ENCODE results near the gene ZNF135.

- no peak for TF ChIP-seq CTCF (IDR thresholded peaks at IDR 0.05; ENCODE audit: poor library complexity)
- TF ChIP-seq EZH2phosphoT487 (IDR thresholded peaks at IDR 0.05; ENCODE audit: low read depth, severe bottlenecking, unreplicated experiment) = no peak
- no peak for TF ChIP-seq EZH2 (IDR thresholded peaks at IDR 0.05; ENCODE audit: borderline replicate concordance)
Observed at GRCh38 chr19:58096884-58097283, 37.8 kb downstream of the ZNF135 start.
